HCT116 (cell line): Measurements from ENCODE around the gene DCP1B. TPM values are rescaled to one million over a fixed set of nuclear protein-coding genes. Genes with fewer than 3 reads are reported as not detected.

Experiments used
- ATAC-seq: fragments of 200-7000 bp; cut with Tn5 transposase; 2 replicates; pipeline ENCODE4 v1.9.1; 2020; ENCODE audit warnings: mild to moderate bottlenecking, moderate library complexity
- BruUV-seq: library from RNA; stranded (reverse); fragments of 400-500 nt; replicated peaks from 2 replicates; lab custom pipeline; 2021; lab: Mats Ljungman, UMichigan
- CTCF ChIA-PET: fragments of 300-600 bp; sonication (Branson Sonifier 250); formaldehyde crosslinking; loops from one replicate; lab custom pipeline; 2021; ENCODE audit warnings: antibody characterized with exemption; lab: Charles Lee
- POLR2A ChIA-PET: fragments of 300-600, 350-600 bp; sonication (Branson Sonifier 250); formaldehyde crosslinking; loops from one replicate; lab custom pipeline; 2021; ENCODE audit warnings: antibody characterized with exemption; lab: Charles Lee
- RAD21 ChIA-PET, 2 experiments: fragments of 300-600 bp; sonication (Branson Sonifier 250); formaldehyde crosslinking; loops; one replicate each; lab custom pipeline; 2023; ENCODE audit warnings: low total read pairs in 2 of 2; ENCODE audit not compliant: uncharacterized antibody in 2 of 2, unreplicated experiment in 2 of 2, low non-redundant PET in 1 of 2; lab: Charles Lee
- DNase-seq: peaks from one replicate; pipeline ENCODE4 v3.0.0-alpha.2; 2010; ENCODE audit warnings: low read depth, low spot score
- H2AFZ ChIP-seq: fragments of 200-600 bp; shearing (Covaris generic), sonication (generic); 2 replicates; pipeline ENCODE4 v1.6.1; 2017; ENCODE audit warnings: low read depth, mixed run types, mixed read lengths, antibody characterized with exemption, low read length; ENCODE audit not compliant: poor library complexity, severe bottlenecking
- H3K27ac ChIP-seq: 2 replicates; pipeline ENCODE4 v1.5.1; 2012; ENCODE audit warnings: low read depth, low read length
- H3K27me3 ChIP-seq: fragments of 200-600 bp; sonication (generic); 2 replicates; pipeline ENCODE4 v1.6.1; 2016; ENCODE audit warnings: mixed run types, low read length, mixed read lengths; ENCODE audit not compliant: insufficient read depth
- H3K36me3 ChIP-seq, 2 experiments: fragments of 200-500 bp in 1 of 2; fragments of 200-600 bp in 1 of 2; sonication (Bioruptor generic) in 1 of 2; sonication (generic) in 1 of 2; 2 replicates each; pipeline versions ENCODE4 v1.5.1 to v1.6.1; 2014 to 2016; ENCODE audit warnings: low read length in 2 of 2, inconsistent platforms in 1 of 2, mixed read lengths in 1 of 2, mixed run types in 1 of 2; ENCODE audit not compliant: insufficient read depth in 2 of 2, control insufficient read depth in 1 of 2
- H3K4me1 ChIP-seq, 2 experiments: fragments of 200-600 bp in 1 of 2; sonication (generic) in 1 of 2; 2 replicates each; pipeline versions ENCODE4 v1.5.1 to v1.6.1; 2012 to 2017; ENCODE audit warnings: low read length in 2 of 2, inconsistent platforms in 1 of 2, mild to moderate bottlenecking in 1 of 2, mixed read lengths in 1 of 2, mixed run types in 1 of 2, moderate library complexity in 1 of 2; ENCODE audit not compliant: insufficient read depth in 2 of 2, control insufficient read depth in 1 of 2
- H3K4me2 ChIP-seq: fragments of 200-600 bp; sonication (generic); 2 replicates; pipeline ENCODE4 v1.6.1; 2017; ENCODE audit warnings: mixed run types, low read length, mixed read lengths
- H3K4me3 ChIP-seq, 2 experiments: fragments of 200-600 bp in 1 of 2; sonication (generic) in 1 of 2; replicated peaks in 1 of 2; 2 replicates each; pipeline ENCODE4 v1.5.1; 2011 to 2016; ENCODE audit warnings: low read length in 2 of 2, control low read depth in 1 of 2, low read depth in 1 of 2, mild to moderate bottlenecking in 1 of 2, mixed read lengths in 1 of 2, mixed run types in 1 of 2
- H3K79me2 ChIP-seq: fragments of 200-600 bp; sonication (generic); 2 replicates; pipeline ENCODE4 v1.6.1; 2017; ENCODE audit warnings: mild to moderate bottlenecking, mixed run types, low read length, moderate library complexity, mixed read lengths; ENCODE audit not compliant: insufficient read depth
- H3K9ac ChIP-seq: fragments of 200-600 bp; sonication (generic); 2 replicates; pipeline ENCODE4 v1.6.1; 2016; ENCODE audit warnings: low read length, mixed read lengths
- H3K9me2 ChIP-seq: fragments of 200-600 bp; sonication (generic), shearing (Covaris generic); 2 replicates; pipeline ENCODE4 v1.6.1; 2017; ENCODE audit warnings: mixed run types, mild to moderate bottlenecking, moderate library complexity; ENCODE audit not compliant: insufficient read depth
- H3K9me3 ChIP-seq, 2 experiments: fragments of 200-500 bp in 1 of 2; fragments of 200-600 bp in 1 of 2; sonication (Bioruptor generic) in 1 of 2; sonication (generic) in 1 of 2; 2 replicates each; pipeline ENCODE4 v1.6.1; 2014 to 2017; ENCODE audit warnings: low read length in 2 of 2, mixed read lengths in 2 of 2, inconsistent platforms in 1 of 2, low read depth in 1 of 2, mild to moderate bottlenecking in 1 of 2, mixed run types in 1 of 2, moderate library complexity in 1 of 2; ENCODE audit not compliant: control insufficient read depth in 1 of 2, insufficient read depth in 1 of 2
- H4K20me1 ChIP-seq: fragments of 200-600 bp; sonication (generic), shearing (Covaris generic); 2 replicates; pipeline ENCODE4 v1.6.1; 2017; ENCODE audit warnings: mixed run types, mild to moderate bottlenecking, moderate library complexity; ENCODE audit not compliant: insufficient read depth
- CBX3 ChIP-seq: IDR thresholded peaks from 2 replicates; pipeline ENCODE4 v1.6.1; 2012; ENCODE audit warnings: low read depth
- CEBPB ChIP-seq: IDR thresholded peaks from 2 replicates; pipeline ENCODE4 v1.6.1; 2012; ENCODE audit warnings: low read depth
- EZH2 ChIP-seq: fragments of 200-600 bp; sonication (generic); IDR thresholded peaks from 2 replicates; pipeline ENCODE4 v1.6.1; 2017; ENCODE audit warnings: antibody characterized with exemption, mixed run types
- EZH2phosphoT487 ChIP-seq: fragments of 200-600 bp; IDR thresholded peaks from 2 replicates; pipeline ENCODE4 v1.6.1; 2018; ENCODE audit warnings: antibody characterized with exemption, borderline replicate concordance
- JUND ChIP-seq: IDR thresholded peaks from 2 replicates; pipeline ENCODE4 v1.6.1; 2012
- POLR2AphosphoS5 ChIP-seq: IDR thresholded peaks from 2 replicates; pipeline ENCODE4 v1.6.1; 2011; ENCODE audit warnings: mild to moderate bottlenecking, low read depth, low read length, moderate library complexity
- SIN3A ChIP-seq: IDR thresholded peaks from 2 replicates; pipeline ENCODE4 v1.6.1; 2012; ENCODE audit warnings: low read depth
- SP1 ChIP-seq: IDR thresholded peaks from 2 replicates; pipeline ENCODE4 v1.6.1; 2012; ENCODE audit warnings: low read depth
- YY1 ChIP-seq: IDR thresholded peaks from 2 replicates; pipeline ENCODE4 v1.6.1; 2011; ENCODE audit warnings: low read length, low read depth, moderate library complexity, mild to moderate bottlenecking; ENCODE audit not compliant: insufficient replicate concordance; ENCODE audit errors: extremely low read depth
- ZFX ChIP-seq: fragments of 450-650 bp; IDR thresholded peaks from 2 replicates; pipeline ENCODE4 v1.6.1; 2017
- ZNF274 ChIP-seq: fragments of 200-500 bp; sonication (Bioruptor generic); IDR thresholded peaks from 2 replicates; pipeline ENCODE4 v1.6.1; 2014; ENCODE audit warnings: mild to moderate bottlenecking, low read depth, low read length, inconsistent platforms
- intact Hi-C: fragments of 100-400 bp; cut with micrococcal nuclease; formaldehyde crosslinking; loops from 2 replicates; pipeline ENCODE4 v1.10.0; 2022
- total RNA-seq: library from RNA; stranded (reverse); gene quantifications from one replicate; pipeline ENCODE4 v1.2.1, GENCODE V29; 2021; ENCODE audit not compliant: unreplicated experiment
- TF ChIP-seq, protein P1 (sequence below): IDR thresholded peaks from 2 replicates; pipeline ENCODE4 v1.6.1; 2012
- TF ChIP-seq, protein P2 (sequence below), 3 experiments: fragments of 200-600 bp in 1 of 3; sonication (generic) in 1 of 3; IDR thresholded peaks in 2 of 3; conservative IDR thresholded peaks in 1 of 3; 2 replicates each; pipeline ENCODE4 v1.5.1; 2012 to 2017; ENCODE audit warnings: low read depth in 2 of 3, low read length in 2 of 3, antibody characterized with exemption in 1 of 3, borderline replicate concordance in 1 of 3, control low read depth in 1 of 3, mild to moderate bottlenecking in 1 of 3, mixed read lengths in 1 of 3, mixed run types in 1 of 3, moderate library complexity in 1 of 3; ENCODE audit not compliant: insufficient read depth in 1 of 3
- TF ChIP-seq, protein P3 (sequence below): IDR thresholded peaks from 2 replicates; pipeline ENCODE4 v1.6.1; 2011; ENCODE audit warnings: mild to moderate bottlenecking, low read length, moderate library complexity; ENCODE audit not compliant: insufficient replicate concordance; ENCODE audit errors: extremely low read depth
- TF ChIP-seq, protein P4 (sequence below): IDR thresholded peaks from 2 replicates; pipeline ENCODE4 v1.6.1; 2012; ENCODE audit warnings: low read depth
- TF ChIP-seq, protein P5 (sequence below): IDR thresholded peaks from 2 replicates; pipeline ENCODE4 v1.6.1; 2012

Gene DCP1B
- total RNA-seq, 1 experiment from 2014 or later: 13.8 TPM

DNA sequence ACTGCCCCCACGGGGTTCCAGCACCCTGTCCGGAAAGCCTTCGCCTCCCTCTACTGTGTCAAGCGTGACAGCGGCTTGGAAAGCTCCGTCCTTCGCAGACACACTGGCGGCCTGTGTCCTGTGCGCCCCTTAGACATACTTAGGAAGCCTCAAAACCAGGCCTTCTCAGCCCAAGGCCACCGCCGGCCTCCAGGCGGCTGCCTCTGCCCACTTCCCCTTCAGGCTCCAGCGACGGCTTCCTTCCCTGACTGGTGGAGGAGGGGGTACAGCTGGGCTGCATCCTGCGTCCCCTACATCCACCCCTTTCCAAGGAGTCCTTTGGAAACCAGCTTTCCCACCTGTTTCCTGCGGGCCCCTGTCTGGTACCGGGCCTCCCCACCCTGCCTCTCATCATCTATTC is 83.3 kb downstream of the DCP1B start:
- Histone ChIP-seq H3K36me3 (no peaks in the 10 kb centered on the region), H3K27ac (no peak overlapping the region), H3K79me2 (no peaks in the 10 kb centered on the region), H3K9me3 (no peaks in the 10 kb centered on the region), H3K4me1 (no peaks in the 10 kb centered on the region), H3K9me2 (no peaks in the 10 kb centered on the region), H3K27me3 (no peaks in the 10 kb centered on the region), H2AFZ (no peak overlapping the region), H3K4me3 (no peak overlapping the region), H4K20me1 (no peaks in the 10 kb centered on the region), H3K9ac (no peak overlapping the region), H3K4me2 (no peak overlapping the region)
- ChIA-PET CTCF (no interaction called here), RAD21 (no interaction called here), POLR2A (no interaction called here)
- intact Hi-C loops: no loop called here
- no peak for DNase-seq
- no peak for ATAC-seq
- TF ChIP-seq CEBPB (no peak), SIN3A (no peak), SP1 (no peak), CBX3 (no peak), ZNF274 (no peak), EZH2 (no peak), YY1 (no peak), POLR2AphosphoS5 (no peak), JUND (no peak), ZFX (no peak), EZH2phosphoT487 (no peak)
- TF ChIP-seq, protein P1, sequence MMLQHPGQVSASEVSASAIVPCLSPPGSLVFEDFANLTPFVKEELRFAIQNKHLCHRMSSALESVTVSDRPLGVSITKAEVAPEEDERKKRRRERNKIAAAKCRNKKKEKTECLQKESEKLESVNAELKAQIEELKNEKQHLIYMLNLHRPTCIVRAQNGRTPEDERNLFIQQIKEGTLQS: no peak
- TF ChIP-seq, protein P2, sequence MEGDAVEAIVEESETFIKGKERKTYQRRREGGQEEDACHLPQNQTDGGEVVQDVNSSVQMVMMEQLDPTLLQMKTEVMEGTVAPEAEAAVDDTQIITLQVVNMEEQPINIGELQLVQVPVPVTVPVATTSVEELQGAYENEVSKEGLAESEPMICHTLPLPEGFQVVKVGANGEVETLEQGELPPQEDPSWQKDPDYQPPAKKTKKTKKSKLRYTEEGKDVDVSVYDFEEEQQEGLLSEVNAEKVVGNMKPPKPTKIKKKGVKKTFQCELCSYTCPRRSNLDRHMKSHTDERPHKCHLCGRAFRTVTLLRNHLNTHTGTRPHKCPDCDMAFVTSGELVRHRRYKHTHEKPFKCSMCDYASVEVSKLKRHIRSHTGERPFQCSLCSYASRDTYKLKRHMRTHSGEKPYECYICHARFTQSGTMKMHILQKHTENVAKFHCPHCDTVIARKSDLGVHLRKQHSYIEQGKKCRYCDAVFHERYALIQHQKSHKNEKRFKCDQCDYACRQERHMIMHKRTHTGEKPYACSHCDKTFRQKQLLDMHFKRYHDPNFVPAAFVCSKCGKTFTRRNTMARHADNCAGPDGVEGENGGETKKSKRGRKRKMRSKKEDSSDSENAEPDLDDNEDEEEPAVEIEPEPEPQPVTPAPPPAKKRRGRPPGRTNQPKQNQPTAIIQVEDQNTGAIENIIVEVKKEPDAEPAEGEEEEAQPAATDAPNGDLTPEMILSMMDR (IDR thresholded peaks at IDR 0.05 in 2 of 3, conservative IDR thresholded peaks at IDR 0.05 in 1 of 3; ENCODE audit: borderline replicate concordance in 1 of 3, insufficient read depth in 1 of 3, low read depth in 2 of 3, low read length in 2 of 3): no peak
- TF ChIP-seq, protein P3, sequence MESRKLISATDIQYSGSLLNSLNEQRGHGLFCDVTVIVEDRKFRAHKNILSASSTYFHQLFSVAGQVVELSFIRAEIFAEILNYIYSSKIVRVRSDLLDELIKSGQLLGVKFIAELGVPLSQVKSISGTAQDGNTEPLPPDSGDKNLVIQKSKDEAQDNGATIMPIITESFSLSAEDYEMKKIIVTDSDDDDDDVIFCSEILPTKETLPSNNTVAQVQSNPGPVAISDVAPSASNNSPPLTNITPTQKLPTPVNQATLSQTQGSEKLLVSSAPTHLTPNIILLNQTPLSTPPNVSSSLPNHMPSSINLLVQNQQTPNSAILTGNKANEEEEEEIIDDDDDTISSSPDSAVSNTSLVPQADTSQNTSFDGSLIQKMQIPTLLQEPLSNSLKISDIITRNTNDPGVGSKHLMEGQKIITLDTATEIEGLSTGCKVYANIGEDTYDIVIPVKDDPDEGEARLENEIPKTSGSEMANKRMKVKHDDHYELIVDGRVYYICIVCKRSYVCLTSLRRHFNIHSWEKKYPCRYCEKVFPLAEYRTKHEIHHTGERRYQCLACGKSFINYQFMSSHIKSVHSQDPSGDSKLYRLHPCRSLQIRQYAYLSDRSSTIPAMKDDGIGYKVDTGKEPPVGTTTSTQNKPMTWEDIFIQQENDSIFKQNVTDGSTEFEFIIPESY: no peak
- TF ChIP-seq, protein P4, sequence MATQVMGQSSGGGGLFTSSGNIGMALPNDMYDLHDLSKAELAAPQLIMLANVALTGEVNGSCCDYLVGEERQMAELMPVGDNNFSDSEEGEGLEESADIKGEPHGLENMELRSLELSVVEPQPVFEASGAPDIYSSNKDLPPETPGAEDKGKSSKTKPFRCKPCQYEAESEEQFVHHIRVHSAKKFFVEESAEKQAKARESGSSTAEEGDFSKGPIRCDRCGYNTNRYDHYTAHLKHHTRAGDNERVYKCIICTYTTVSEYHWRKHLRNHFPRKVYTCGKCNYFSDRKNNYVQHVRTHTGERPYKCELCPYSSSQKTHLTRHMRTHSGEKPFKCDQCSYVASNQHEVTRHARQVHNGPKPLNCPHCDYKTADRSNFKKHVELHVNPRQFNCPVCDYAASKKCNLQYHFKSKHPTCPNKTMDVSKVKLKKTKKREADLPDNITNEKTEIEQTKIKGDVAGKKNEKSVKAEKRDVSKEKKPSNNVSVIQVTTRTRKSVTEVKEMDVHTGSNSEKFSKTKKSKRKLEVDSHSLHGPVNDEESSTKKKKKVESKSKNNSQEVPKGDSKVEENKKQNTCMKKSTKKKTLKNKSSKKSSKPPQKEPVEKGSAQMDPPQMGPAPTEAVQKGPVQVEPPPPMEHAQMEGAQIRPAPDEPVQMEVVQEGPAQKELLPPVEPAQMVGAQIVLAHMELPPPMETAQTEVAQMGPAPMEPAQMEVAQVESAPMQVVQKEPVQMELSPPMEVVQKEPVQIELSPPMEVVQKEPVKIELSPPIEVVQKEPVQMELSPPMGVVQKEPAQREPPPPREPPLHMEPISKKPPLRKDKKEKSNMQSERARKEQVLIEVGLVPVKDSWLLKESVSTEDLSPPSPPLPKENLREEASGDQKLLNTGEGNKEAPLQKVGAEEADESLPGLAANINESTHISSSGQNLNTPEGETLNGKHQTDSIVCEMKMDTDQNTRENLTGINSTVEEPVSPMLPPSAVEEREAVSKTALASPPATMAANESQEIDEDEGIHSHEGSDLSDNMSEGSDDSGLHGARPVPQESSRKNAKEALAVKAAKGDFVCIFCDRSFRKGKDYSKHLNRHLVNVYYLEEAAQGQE: no peak
- TF ChIP-seq, protein P5, sequence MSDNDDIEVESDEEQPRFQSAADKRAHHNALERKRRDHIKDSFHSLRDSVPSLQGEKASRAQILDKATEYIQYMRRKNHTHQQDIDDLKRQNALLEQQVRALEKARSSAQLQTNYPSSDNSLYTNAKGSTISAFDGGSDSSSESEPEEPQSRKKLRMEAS: no peak
- no TSS peak for BruUV-seq
